Smooth muscle cell (in vitro differentiated cells): ENCODE data around the gene LMO7. TPM values are rescaled to one million over a fixed set of nuclear protein-coding genes. Genes with fewer than 3 reads are reported as not detected.
"Not testable (repeated sequence)": the region's sequence is repeated elsewhere in the genome, so short reads cannot be mapped to it uniquely, and the experiment has no call there.

ENCODE experiments used
- DNase-seq: peaks from one replicate; lab custom pipeline; 2025; ENCODE audit not compliant: unreplicated experiment; lab: John Stamatoyannopoulos, UW
- H2AFZ ChIP-seq: fragments of 200-600 bp; sonication (generic); 2 replicates; pipeline ENCODE4 v1.6.0; 2016; ENCODE audit warnings: antibody characterized with exemption, low read depth, mild to moderate bottlenecking
- H3F3A ChIP-seq: fragments of 200-600 bp; sonication (generic); 2 replicates; pipeline ENCODE4 v1.6.0; 2017; ENCODE audit warnings: antibody characterized with exemption, low read depth
- H3K27ac ChIP-seq: fragments of 200-600 bp; sonication (generic); 2 replicates; pipeline ENCODE4 v1.5.1; 2016; ENCODE audit warnings: low read depth, mild to moderate bottlenecking
- H3K27me3 ChIP-seq: fragments of 200-600 bp; sonication (generic); 2 replicates; pipeline ENCODE4 v1.6.1; 2016; ENCODE audit warnings: low read depth, mild to moderate bottlenecking
- H3K36me3 ChIP-seq: fragments of 200-600 bp; sonication (generic); 2 replicates; pipeline ENCODE4 v1.5.1; 2016; ENCODE audit warnings: low read depth
- H3K4me1 ChIP-seq: fragments of 200-600 bp; sonication (generic); 2 replicates; pipeline ENCODE4 v1.5.1; 2016; ENCODE audit warnings: low read depth
- H3K4me2 ChIP-seq: fragments of 200-600 bp; sonication (generic); 2 replicates; pipeline ENCODE4 v1.6.0; 2016; ENCODE audit warnings: mild to moderate bottlenecking
- H3K4me3 ChIP-seq: fragments of 200-600 bp; sonication (generic); 2 replicates; pipeline ENCODE4 v1.5.1; 2016; ENCODE audit warnings: mild to moderate bottlenecking
- H3K79me2 ChIP-seq: fragments of 200-600 bp; sonication (generic); 2 replicates; pipeline ENCODE4 v1.6.0; 2016; ENCODE audit warnings: low read depth, mild to moderate bottlenecking
- H3K9ac ChIP-seq: fragments of 200-600 bp; sonication (generic); 2 replicates; pipeline ENCODE4 v1.6.0; 2016; ENCODE audit warnings: low read depth
- H3K9me3 ChIP-seq: fragments of 200-600 bp; sonication (generic); replicated peaks from 2 replicates; pipeline ENCODE4 v1.5.1; 2016; ENCODE audit warnings: low read depth
- H4K20me1 ChIP-seq: fragments of 200-600 bp; sonication (generic); 2 replicates; pipeline ENCODE4 v1.6.0; 2016; ENCODE audit warnings: low read depth
- WGBS: methylation state at CpG from one replicate; pipeline ENCODE4 v1.1.7; 2016; ENCODE audit warnings: low lambda C conversion rate; 5-methylcytosine and 5-hydroxymethylcytosine counted together
- polyA plus RNA-seq: library from polyadenylated mRNA; unstranded; fragments of >200 nt; fragmentation: Nextera tagmentation; extraction: Ambion mirVana; gene quantifications from 2 replicates; pipeline ENCODE4 v1.2.1, GENCODE V29; 2016
- total RNA-seq: library from RNA; depleted of rRNA; stranded (reverse); fragments of >200 nt; gene quantifications from 2 replicates; pipeline ENCODE4 v1.2.3, GENCODE V29; 2014
- TF ChIP-seq, protein P1 (sequence below): fragments of 200-600 bp; sonication (generic); IDR thresholded peaks from 2 replicates; pipeline ENCODE4 v1.5.1; 2017; ENCODE audit warnings: borderline replicate concordance, mild to moderate bottlenecking, antibody characterized with exemption; ENCODE audit not compliant: insufficient read depth, poor library complexity, severe bottlenecking

The LMO7 gene
- total and polyA plus RNA-seq, 2 experiments from 2014 or later = 157 to 213 TPM

DNA sequence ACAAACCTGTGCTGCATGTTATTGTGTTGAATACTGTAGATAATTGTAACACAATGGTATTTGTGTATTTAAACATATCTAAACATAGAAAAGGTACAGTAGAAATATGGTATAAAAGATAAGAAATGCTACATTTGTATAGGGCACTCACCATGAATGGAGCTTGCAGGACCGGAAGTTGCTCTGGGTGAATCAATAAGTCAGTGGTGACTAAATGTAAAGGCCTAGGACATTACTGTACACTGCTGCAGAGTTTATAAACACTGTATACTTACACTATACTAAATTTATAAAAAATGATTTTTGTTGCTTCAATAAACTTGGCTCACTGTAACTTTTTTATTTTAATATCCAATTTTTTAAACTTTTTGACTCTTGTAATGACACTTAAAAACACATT lies 34.4 kb downstream of the LMO7 start:
- Histone ChIP-seq H3K9me3 (no peaks in the 10 kb centered on the region), H2AFZ (no peak overlapping the region), H3K4me3 (no peak overlapping the region), H3K36me3 (no peaks in the 10 kb centered on the region), H3K4me1 (peaks cover 12% of the 10 kb centered on the region), H3F3A (peaks cover 8% of the 10 kb centered on the region), H3K79me2 (peaks cover 98% of the 10 kb centered on the region), H3K27me3 (no peaks in the 10 kb centered on the region), H3K27ac (no peak overlapping the region), H3K4me2 (no peak overlapping the region), H4K20me1 (peaks cover 100% of the 10 kb centered on the region), H3K9ac (no peak overlapping the region)
- 100% methylated on average over 1 of the region's 1 CpG for WGBS
- TF ChIP-seq, protein P1, sequence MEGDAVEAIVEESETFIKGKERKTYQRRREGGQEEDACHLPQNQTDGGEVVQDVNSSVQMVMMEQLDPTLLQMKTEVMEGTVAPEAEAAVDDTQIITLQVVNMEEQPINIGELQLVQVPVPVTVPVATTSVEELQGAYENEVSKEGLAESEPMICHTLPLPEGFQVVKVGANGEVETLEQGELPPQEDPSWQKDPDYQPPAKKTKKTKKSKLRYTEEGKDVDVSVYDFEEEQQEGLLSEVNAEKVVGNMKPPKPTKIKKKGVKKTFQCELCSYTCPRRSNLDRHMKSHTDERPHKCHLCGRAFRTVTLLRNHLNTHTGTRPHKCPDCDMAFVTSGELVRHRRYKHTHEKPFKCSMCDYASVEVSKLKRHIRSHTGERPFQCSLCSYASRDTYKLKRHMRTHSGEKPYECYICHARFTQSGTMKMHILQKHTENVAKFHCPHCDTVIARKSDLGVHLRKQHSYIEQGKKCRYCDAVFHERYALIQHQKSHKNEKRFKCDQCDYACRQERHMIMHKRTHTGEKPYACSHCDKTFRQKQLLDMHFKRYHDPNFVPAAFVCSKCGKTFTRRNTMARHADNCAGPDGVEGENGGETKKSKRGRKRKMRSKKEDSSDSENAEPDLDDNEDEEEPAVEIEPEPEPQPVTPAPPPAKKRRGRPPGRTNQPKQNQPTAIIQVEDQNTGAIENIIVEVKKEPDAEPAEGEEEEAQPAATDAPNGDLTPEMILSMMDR = no peak
- no peak for DNase-seq

DNA sequence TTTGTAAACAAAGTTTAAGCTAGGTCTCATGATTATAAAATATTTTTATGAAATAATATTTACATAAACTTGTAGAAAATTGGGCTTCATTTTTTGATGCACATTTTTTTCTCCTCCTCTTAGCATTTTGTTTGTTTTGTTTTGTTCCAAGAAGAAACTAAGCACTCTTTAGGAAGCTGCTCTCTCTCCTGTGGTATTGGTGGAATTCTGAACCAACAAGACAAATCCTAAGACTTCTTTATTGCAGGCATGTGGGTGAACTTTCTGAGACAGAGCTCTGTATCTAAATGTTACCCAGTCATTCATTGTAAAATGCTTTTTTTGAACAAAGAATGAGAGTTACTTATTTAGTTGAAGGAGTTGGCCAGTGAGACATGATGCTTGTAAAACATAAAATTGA lies 39.3 kb downstream of the LMO7 start:
- Histone ChIP-seq H3K79me2 (peaks cover 92% of the 10 kb centered on the region), H3K9ac (no peak overlapping the region), H3K4me2 (peak overlapping the region; percentile 72), H4K20me1 (peaks cover 92% of the 10 kb centered on the region), H3K4me3 (no peak overlapping the region), H2AFZ (no peak overlapping the region), H3K27ac (peak overlapping the region; percentile 63), H3F3A (peaks cover 13% of the 10 kb centered on the region), H3K4me1 (peaks cover 14% of the 10 kb centered on the region), H3K9me3 (no peaks in the 10 kb centered on the region), H3K36me3 (no peaks in the 10 kb centered on the region), H3K27me3 (no peaks in the 10 kb centered on the region)
- TF ChIP-seq, protein P1 = no peak
- DNase-seq = no peak

DNA sequence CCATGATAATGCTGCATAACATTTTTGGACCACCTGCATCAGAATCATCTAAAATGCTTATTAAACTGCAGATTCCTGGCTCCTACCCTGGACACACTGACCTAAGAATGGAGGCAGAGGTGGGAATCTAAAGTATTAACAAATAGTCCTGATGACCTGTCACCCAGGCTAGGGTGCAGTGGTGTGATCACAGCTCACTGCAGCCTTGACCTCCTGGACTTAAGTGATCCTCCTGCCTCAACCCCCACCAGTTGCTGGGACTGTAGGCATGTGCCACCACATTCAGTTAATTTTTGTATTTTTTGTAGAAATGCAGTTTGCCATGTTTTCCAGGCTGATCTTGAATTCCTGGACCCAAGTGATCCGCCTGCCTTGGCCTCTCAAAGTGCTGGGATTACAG lies 43.3 kb downstream of the LMO7 start:
- no peak for DNase-seq
- no peaks in the 10 kb centered on the region for H3K27me3 ChIP-seq
- H3K79me2 ChIP-seq = peaks cover 89% of the 10 kb centered on the region
- peaks cover 22% of the 10 kb centered on the region for H3K4me1 ChIP-seq
- peaks cover 71% of the 10 kb centered on the region for H4K20me1 ChIP-seq
- no peaks in the 10 kb centered on the region for H3K36me3 ChIP-seq
- H3K9me3 ChIP-seq = no peaks in the 10 kb centered on the region
- WGBS = 96% methylated on average over 1 of the region's 1 CpG
- H3K4me3 ChIP-seq = no peak overlapping the region
- no peak overlapping the region for H2AFZ ChIP-seq
- H3K27ac ChIP-seq = no peak overlapping the region
- TF ChIP-seq, protein P1 = no peak
- H3K9ac ChIP-seq = no peak overlapping the region
- peaks cover 20% of the 10 kb centered on the region for H3F3A ChIP-seq
- H3K4me2 ChIP-seq = no peak overlapping the region

DNA sequence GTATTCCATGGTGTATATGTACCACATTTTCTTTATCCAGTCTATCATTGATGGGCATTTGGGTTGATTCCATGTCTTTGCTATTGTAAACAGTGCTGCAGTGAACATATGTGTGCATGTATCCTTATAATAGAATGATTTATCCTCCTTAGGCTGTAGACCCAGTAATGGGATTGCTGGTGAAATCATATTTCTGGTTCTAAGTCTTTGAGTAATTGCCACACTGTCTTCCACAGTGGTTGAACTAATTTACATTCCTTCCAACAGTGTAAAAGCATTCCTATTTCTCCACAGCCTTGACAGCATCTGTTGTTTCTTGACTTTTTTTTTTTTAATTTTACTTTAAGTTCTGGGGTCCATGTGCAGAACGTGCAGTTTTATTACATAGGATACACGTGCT lies 44.1 kb downstream of the LMO7 start:
- peaks cover 21% of the 10 kb centered on the region for H3K4me1 ChIP-seq
- not testable (repeated sequence) for H3K9ac ChIP-seq, H3K36me3 ChIP-seq, H3K4me2 ChIP-seq, H3K4me3 ChIP-seq, H3K9me3 ChIP-seq, DNase-seq, H3K27me3 ChIP-seq, H3K27ac ChIP-seq, H2AFZ ChIP-seq
- peaks cover 82% of the 10 kb centered on the region for H3K79me2 ChIP-seq
- peaks cover 18% of the 10 kb centered on the region for H3F3A ChIP-seq
- 85% methylated on average over 2 of the region's 2 CpGs for WGBS
- peaks cover 63% of the 10 kb centered on the region for H4K20me1 ChIP-seq
